ENCODE data around the gene TACC2.

GRCh38 chr10:122194251-122194650 lies 205.3 kb downstream of the TACC2 start:
- TF ChIP-seq, protein P1, sequence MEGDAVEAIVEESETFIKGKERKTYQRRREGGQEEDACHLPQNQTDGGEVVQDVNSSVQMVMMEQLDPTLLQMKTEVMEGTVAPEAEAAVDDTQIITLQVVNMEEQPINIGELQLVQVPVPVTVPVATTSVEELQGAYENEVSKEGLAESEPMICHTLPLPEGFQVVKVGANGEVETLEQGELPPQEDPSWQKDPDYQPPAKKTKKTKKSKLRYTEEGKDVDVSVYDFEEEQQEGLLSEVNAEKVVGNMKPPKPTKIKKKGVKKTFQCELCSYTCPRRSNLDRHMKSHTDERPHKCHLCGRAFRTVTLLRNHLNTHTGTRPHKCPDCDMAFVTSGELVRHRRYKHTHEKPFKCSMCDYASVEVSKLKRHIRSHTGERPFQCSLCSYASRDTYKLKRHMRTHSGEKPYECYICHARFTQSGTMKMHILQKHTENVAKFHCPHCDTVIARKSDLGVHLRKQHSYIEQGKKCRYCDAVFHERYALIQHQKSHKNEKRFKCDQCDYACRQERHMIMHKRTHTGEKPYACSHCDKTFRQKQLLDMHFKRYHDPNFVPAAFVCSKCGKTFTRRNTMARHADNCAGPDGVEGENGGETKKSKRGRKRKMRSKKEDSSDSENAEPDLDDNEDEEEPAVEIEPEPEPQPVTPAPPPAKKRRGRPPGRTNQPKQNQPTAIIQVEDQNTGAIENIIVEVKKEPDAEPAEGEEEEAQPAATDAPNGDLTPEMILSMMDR (IDR thresholded peaks at IDR 0.05; ENCODE audit: insufficient read depth, low read length, poor library complexity, severe bottlenecking), result no peak
- no peak for TF ChIP-seq EZH2phosphoT487 (conservative IDR thresholded peaks at IDR 0.05; ENCODE audit: low read length)
